Endothelial cell of umbilical vein (primary cell): ENCODE measurements around the gene NUP214. TPM values are rescaled to one million over a fixed set of nuclear protein-coding genes. Genes with fewer than 3 reads are reported as not detected.
"Not testable (repeated sequence)": the region's sequence is repeated elsewhere in the genome, so short reads cannot be mapped to it uniquely, and the experiment has no call there.

Source experiments
- BruUV-seq: library from RNA; stranded (reverse); fragments of 400-500 nt; replicated peaks from 2 replicates; lab custom pipeline; 2021; lab: Mats Ljungman, UMichigan
- CTCF ChIA-PET: fragments of 300-600, 350-600 bp; sonication (Branson Sonifier 250); formaldehyde crosslinking; loops from one replicate; lab custom pipeline; 2021; ENCODE audit warnings: antibody characterized with exemption, inconsistent platforms; lab: Charles Lee
- POLR2A ChIA-PET: fragments of 300-600, 350-600 bp; sonication (Branson Sonifier 250); formaldehyde crosslinking; loops from one replicate; lab custom pipeline; 2021; ENCODE audit warnings: antibody characterized with exemption, inconsistent platforms; lab: Charles Lee
- DNase-seq: peaks from one replicate; pipeline ENCODE4 v3.0.0-alpha.2; 2011; ENCODE audit warnings: low read depth, low spot score
- FAIRE-seq: peaks from 2 replicates; lab custom pipeline; 2011; peaks lifted over from hg19 to GRCh38; lab: Jason Lieb, UNC
- H2AFZ ChIP-seq: 2 replicates; pipeline ENCODE4 v1.6.0; 2012; ENCODE audit warnings: low read depth, low read length, control low read depth, inconsistent platforms
- H3K27ac ChIP-seq: 2 replicates; pipeline ENCODE4 v1.5.1; 2011; ENCODE audit warnings: low read depth, mild to moderate bottlenecking, control low read depth, low read length, moderate library complexity; ENCODE audit not compliant: insufficient read depth
- H3K27me3 ChIP-seq, 2 experiments: 2 replicates each; pipeline versions ENCODE4 v1.6.0 to v1.6.1; 2011; ENCODE audit warnings: low read length in 2 of 2, mixed read lengths in 1 of 2; ENCODE audit not compliant: control insufficient read depth in 2 of 2, insufficient read depth in 2 of 2
- H3K36me3 ChIP-seq, 2 experiments: 2 replicates in 1 of 2; 3 replicates in 1 of 2; pipeline ENCODE4 v1.5.1; 2011; ENCODE audit warnings: low read length in 2 of 2, mild to moderate bottlenecking in 1 of 2, moderate library complexity in 1 of 2; ENCODE audit not compliant: control insufficient read depth in 2 of 2, insufficient read depth in 2 of 2; ENCODE audit errors: extremely low read depth in 1 of 2
- H3K4me1 ChIP-seq: 3 replicates; pipeline ENCODE4 v1.5.1; 2011; ENCODE audit warnings: mild to moderate bottlenecking, low read length; ENCODE audit not compliant: control insufficient read depth, insufficient read depth; ENCODE audit errors: extremely low read depth
- H3K4me2 ChIP-seq: 2 replicates; pipeline ENCODE4 v1.6.1; 2011; ENCODE audit warnings: low read length, control low read depth, mixed read lengths; ENCODE audit not compliant: insufficient read depth
- H3K4me3 ChIP-seq, 3 experiments: fragments of 200-600 bp in 1 of 3; sonication (generic), shearing (Covaris generic) in 1 of 3; replicated peaks in 1 of 3; 2 replicates each; pipeline ENCODE4 v1.5.1; 2011 to 2016; ENCODE audit warnings: control low read depth in 3 of 3, low read length in 3 of 3, mild to moderate bottlenecking in 2 of 3, inconsistent platforms in 1 of 3, low read depth in 1 of 3, moderate library complexity in 1 of 3; ENCODE audit not compliant: insufficient read depth in 1 of 3
- H3K79me2 ChIP-seq: 2 replicates; pipeline ENCODE4 v1.6.0; 2012; ENCODE audit warnings: low read length, inconsistent platforms; ENCODE audit not compliant: control insufficient read depth, insufficient read depth
- H3K9ac ChIP-seq: replicated peaks from 2 replicates; pipeline ENCODE3; 2011; ENCODE audit warnings: low read length, control low read depth; ENCODE audit not compliant: insufficient read depth; ENCODE audit errors: extremely low read depth
- H3K9me1 ChIP-seq: replicated peaks from 3 replicates; pipeline ENCODE4 v1.6.0; 2011; ENCODE audit warnings: mild to moderate bottlenecking, low read length; ENCODE audit not compliant: control insufficient read depth, insufficient read depth; ENCODE audit errors: extremely low read depth
- H3K9me3 ChIP-seq: replicated peaks from 2 replicates; pipeline ENCODE4 v1.5.1; 2012; ENCODE audit warnings: low read length, inconsistent platforms; ENCODE audit not compliant: control insufficient read depth, insufficient read depth
- H4K20me1 ChIP-seq: replicated peaks from 2 replicates; pipeline ENCODE3; 2011; ENCODE audit warnings: mild to moderate bottlenecking, low read length; ENCODE audit not compliant: control insufficient read depth, insufficient read depth; ENCODE audit errors: extremely low read depth
- CTCF ChIP-seq, 2 donors: IDR thresholded peaks; 1 replicate in 1 of 2; 2 replicates in 1 of 2; pipeline ENCODE4 v1.5.1; 2011; ENCODE audit warnings: low read length in 2 of 2, mild to moderate bottlenecking in 2 of 2, moderate library complexity in 2 of 2, control low read depth in 1 of 2, inconsistent platforms in 1 of 2, low read depth in 1 of 2; ENCODE audit not compliant: insufficient read depth in 1 of 2; ENCODE audit errors: extremely low read depth in 1 of 2
- EZH2 ChIP-seq: IDR thresholded peaks from 2 replicates; pipeline ENCODE4 v1.6.1; 2012; ENCODE audit warnings: borderline replicate concordance, low read depth, mild to moderate bottlenecking, moderate library complexity, low read length, inconsistent platforms; ENCODE audit not compliant: severe bottlenecking
- FOS ChIP-seq: IDR thresholded peaks from 2 replicates; pipeline ENCODE4 v1.6.1; 2011; ENCODE audit warnings: mild to moderate bottlenecking, low read length, moderate library complexity, borderline replicate concordance; ENCODE audit not compliant: insufficient read depth
- GATA2 ChIP-seq: IDR thresholded peaks from 2 replicates; pipeline ENCODE4 v1.7.0; 2011; ENCODE audit warnings: low read depth, mild to moderate bottlenecking, moderate library complexity, mixed read lengths, low read length; ENCODE audit not compliant: insufficient read length, insufficient read depth
- JUN ChIP-seq: IDR thresholded peaks from 2 replicates; pipeline ENCODE4 v1.6.1; 2011; ENCODE audit warnings: borderline replicate concordance, low read depth; ENCODE audit not compliant: insufficient read length, insufficient read depth
- MAX ChIP-seq: IDR thresholded peaks from 2 replicates; pipeline ENCODE4 v1.6.1; 2011; ENCODE audit not compliant: insufficient read depth, insufficient read length
- MYC ChIP-seq: IDR thresholded peaks from one replicate; pipeline ENCODE4 v1.6.1; 2011; ENCODE audit warnings: mild to moderate bottlenecking, low read depth, low read length
- POLR2A ChIP-seq: IDR thresholded peaks from 2 replicates; pipeline ENCODE4 v1.6.1; 2012; ENCODE audit warnings: low read depth, mild to moderate bottlenecking, control low read depth, low read length
- POLR2AphosphoS5 ChIP-seq: IDR thresholded peaks from 2 replicates; pipeline ENCODE4 v1.6.1; 2012; ENCODE audit warnings: low read depth, mild to moderate bottlenecking, control low read depth, low read length, moderate library complexity; ENCODE audit not compliant: insufficient read depth
- dilution Hi-C: fragments of 300-500 bp; cut with MboI; formaldehyde crosslinking; loops from one replicate; pipeline ENCODE4 v1.15.0; 2019; ENCODE audit warnings: low sequenced_read_pairs; ENCODE audit not compliant: extremely low pct_ligation_motif_present
- intact Hi-C: fragments of 100-400 bp; cut with micrococcal nuclease; formaldehyde crosslinking; loops from one replicate; pipeline ENCODE4 v1.10.0; 2022
- polyA plus RNA-seq, 4 experiments: library from polyadenylated mRNA; depleted of rRNA in 3 of 4; stranded (reverse) in 3 of 4; unstranded in 1 of 4; fragments of >200 nt; gene quantifications; 2 replicates each; pipeline versions ENCODE4 v1.2.1 to v1.2.3, GENCODE V29; 2011 to 2012; ENCODE audit warnings: missing spikeins in 1 of 4
- total RNA-seq: library from RNA; stranded (reverse); gene quantifications from 2 replicates; pipeline ENCODE4 v1.2.3, GENCODE V29; 2021

The NUP214 gene
- total and polyA plus RNA-seq, 2 donors (not counting 3 experiments of a cell fraction or from before 2014, with no cell fraction given): 28.7 to 65.9 TPM

GRCh38 chr9:131262327-131263032, 137.1 kb downstream of the NUP214 start:
- H3K4me3 ChIP-seq: no peak overlapping the region
- DNase-seq: no peak
- FAIRE-seq: no peak
- CTCF ChIA-PET: interaction anchor here (1.1 to 2.0 kb wide), 2 partner anchors 11 to 74 kb away, joined by 5 read pairs; no protein-coding TSS in a partner anchor
- intact Hi-C loops: no loop called here
- peaks cover 5% of the 10 kb centered on the region for H3K4me1 ChIP-seq
- dilution Hi-C loops: no loop called here
- BruUV-seq: no TSS peak
- H3K9ac ChIP-seq: no peak overlapping the region
- POLR2A ChIA-PET: no interaction called here
- no peak for TF ChIP-seq POLR2AphosphoS5
- no peak for TF ChIP-seq MAX
- no peak for TF ChIP-seq JUN
- no peak for TF ChIP-seq POLR2A
- no peak for TF ChIP-seq GATA2
- TF ChIP-seq MYC: no peak
- TF ChIP-seq EZH2: no peak
- TF ChIP-seq FOS: no peak
- TF ChIP-seq CTCF (IDR thresholded peaks at IDR 0.05; ENCODE audit: extremely low read depth in 1 of 2, insufficient read depth in 1 of 2, low read depth in 1 of 2, low read length in 2 of 2): no peak
- H2AFZ ChIP-seq: no peak overlapping the region
- H3K9me1 ChIP-seq: no peaks in the 10 kb centered on the region
- H3K4me2 ChIP-seq: no peak overlapping the region
- peaks cover 0 to 48% of the 10 kb centered on the region in 2 experiments for H3K36me3 ChIP-seq
- peaks cover 3% of the 10 kb centered on the region for H3K79me2 ChIP-seq
- H4K20me1 ChIP-seq: no peaks in the 10 kb centered on the region
- no peaks in the 10 kb centered on the region for H3K27me3 ChIP-seq
- H3K9me3 ChIP-seq: no peaks in the 10 kb centered on the region
- H3K27ac ChIP-seq: no peak overlapping the region

- BruUV-seq, intact Hi-C loops, H3K9ac ChIP-seq, H4K20me1 ChIP-seq, H3K4me3 ChIP-seq, POLR2A ChIA-PET, H3K4me2 ChIP-seq, H2AFZ ChIP-seq, H3K27me3 ChIP-seq, H3K27ac ChIP-seq, DNase-seq, FAIRE-seq, H3K4me1 ChIP-seq, dilution Hi-C loops, H3K79me2 ChIP-seq, H3K9me3 ChIP-seq, H3K9me1 ChIP-seq: not testable (repeated sequence)
- H3K36me3 ChIP-seq: peaks cover 0 to 48% of the 10 kb centered on the region in 2 experiments
- CTCF ChIA-PET: interaction anchor here (1.4 to 2.0 kb wide), 2 partner anchors 10 to 73 kb away, joined by 3 to 5 read pairs; no protein-coding TSS in a partner anchor
These were observed 137.6 kb downstream of the NUP214 start for GRCh38 chr9:131263033-131263343.
